ENCODE data around the gene MEGF10. TPM values are rescaled to one million over a fixed set of nuclear protein-coding genes. Genes with fewer than 3 reads are reported as not detected.

Gene MEGF10
- total and polyA plus RNA-seq, 2 donors (not counting 1 experiment from before 2014, with no cell fraction given) = not detected

DNA sequence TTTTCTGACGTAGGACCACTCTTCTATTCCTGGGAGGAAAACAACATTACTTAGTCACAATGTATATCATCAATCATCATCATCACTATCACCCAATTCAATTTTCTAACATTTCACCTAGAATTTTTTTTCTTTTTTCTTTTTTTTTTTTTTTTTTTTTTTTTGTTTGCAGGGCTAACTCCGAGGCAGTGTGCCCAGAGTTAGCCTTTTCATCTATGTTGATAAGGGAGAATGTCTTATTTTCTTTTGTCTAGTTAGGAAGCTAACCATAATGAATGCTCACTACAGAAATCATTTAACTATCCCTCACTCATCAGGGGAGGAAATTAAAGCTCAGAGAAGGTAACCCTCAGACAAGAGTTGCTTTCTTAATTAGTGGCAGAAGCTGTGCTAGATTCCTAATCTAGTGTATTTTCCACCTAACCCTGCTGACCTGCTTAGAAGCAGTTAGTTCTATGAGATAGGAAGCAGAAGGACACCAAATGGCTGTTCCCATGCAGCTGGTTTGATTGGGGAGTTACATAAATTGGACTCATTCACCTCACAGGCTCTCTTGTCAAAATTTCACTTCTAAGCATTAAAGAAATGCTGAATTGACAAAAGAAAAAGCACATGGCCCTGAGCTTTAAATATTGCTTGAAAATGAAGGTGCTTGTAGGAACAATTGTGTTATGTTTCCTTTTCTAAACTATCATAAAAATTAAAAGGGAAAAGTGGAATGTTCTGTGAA, 218.2 kb downstream of the MEGF10 start:
- no peak overlapping the region for H3K4me3 Mint-ChIP-seq
- CTCF ChIA-PET = interaction anchor here (0.7 to 1.0 kb wide), 3 partner anchors 16 to 831 kb away, joined by 3 read pairs; no protein-coding TSS in a partner anchor

More for the DNA sequence above, 218.2 kb downstream of the MEGF10 start:
- no peak overlapping the region for H2AFZ ChIP-seq (ENCODE audit: insufficient read depth, low read depth, low read length, poor library complexity, severe bottlenecking)
- POLR2A ChIA-PET = no interaction called here
- H3K4me3 ChIP-seq (ENCODE audit: control extremely low read depth in 1 of 5, extremely low read depth in 1 of 5, insufficient read depth in 1 of 5, low read depth in 2 of 5, low read length in 4 of 5) = no peak overlapping the region
- H3K36me3 ChIP-seq (replicated peaks in 1 of 2; ENCODE audit: control extremely low read depth in 1 of 2, control insufficient read depth in 1 of 2, extremely low read depth in 1 of 2, insufficient read depth in 2 of 2, low read length in 1 of 2) = no peaks in the 10 kb centered on the region
- no peak overlapping the region for H3K9ac ChIP-seq (ENCODE audit: low read length)
- Mint-ChIP-seq H3K9me3 (ENCODE audit: insufficient read depth) (no peaks in the 10 kb centered on the region), H3K4me1 (no peaks in the 10 kb centered on the region), H3K27ac (no peak overlapping the region), H3K27me3 (peaks cover 28% of the 10 kb centered on the region)
- H3K4me2 ChIP-seq (replicated peaks; ENCODE audit: low read depth, low read length, poor library complexity, severe bottlenecking) = no peak overlapping the region
- ATAC-seq (ENCODE audit: low read depth) (no peak), DNase-seq (no peak)
- H3K9me3 ChIP-seq (ENCODE audit: control extremely low read depth in 1 of 3, control insufficient read depth in 2 of 3, insufficient read depth in 1 of 3, low read length in 2 of 3) = no peaks in the 10 kb centered on the region
- no CpG with 5 or more reads among the region's 2 CpGs for whole genome bisulfite sequencing (ENCODE audit: insufficient coverage)
- H4K20me1 ChIP-seq (ENCODE audit: control insufficient read depth, insufficient read depth, low read length, poor library complexity, severe bottlenecking) = no peaks in the 10 kb centered on the region
- peaks cover 0 to 9% (median 5%) of the 10 kb centered on the region in 4 experiments for H3K27me3 ChIP-seq (replicated peaks in 1 of 4; ENCODE audit: control extremely low read depth in 1 of 4, control insufficient read depth in 3 of 4, insufficient read depth in 4 of 4, low read length in 3 of 4)
- intact Hi-C loops (cut with micrococcal nuclease) = no loop called here
- H3K79me2 ChIP-seq (ENCODE audit: control insufficient read depth, insufficient read depth, low read length) = no peaks in the 10 kb centered on the region
- TF ChIP-seq EZH2 (IDR thresholded peaks at IDR 0.05; ENCODE audit: borderline replicate concordance, insufficient read depth, low read depth, low read length, poor library complexity, severe bottlenecking) (no peak), CTCF (IDR thresholded peaks at IDR 0.05) (no peak)
- no peak overlapping the region for H3K27ac ChIP-seq (ENCODE audit: low read length in 2 of 2)
- H3K4me1 ChIP-seq (ENCODE audit: control insufficient read depth in 2 of 2, insufficient read depth in 2 of 2, low read length in 2 of 2) = no peaks in the 10 kb centered on the region

Small RNA genes lying within 50 kb of the gene (small RNA-seq; reads per million reads assigned to genes)
- gene AC010424.1 (ENCODE audit: insufficient read length, low read depth, low replicate concordance) = not detected

Other genes with a start within 250 kb of the MEGF10 start
- 20.0 and 25.4 TPM in 2 replicates for gene C5orf63, start 217.3 kb upstream of the MEGF10 start, total RNA-seq
- 7.0 and 10.3 TPM in 2 replicates for gene C5orf63, start 217.3 kb upstream of the MEGF10 start, polyA plus RNA-seq
- gene PRRC1, start 226.8 kb downstream of the MEGF10 start, total RNA-seq = 33.7 and 35.5 TPM in 2 replicates
- 9.7 and 15.8 TPM in 2 replicates for gene PRRC1, start 226.8 kb downstream of the MEGF10 start, polyA plus RNA-seq